Neural cell (in vitro differentiated cells): ENCODE measurements around the gene ASCL2. TPM values are rescaled to one million over a fixed set of nuclear protein-coding genes. Genes with fewer than 3 reads are reported as not detected.

ENCODE experiments used
- H2AFZ ChIP-seq: fragments of 200-600, 300-800 bp; sonication (generic), shearing (Covaris generic); 2 replicates; pipeline ENCODE4 v1.6.0; 2014; ENCODE audit warnings: low read depth, mild to moderate bottlenecking, antibody characterized with exemption, low read length, moderate library complexity
- H3F3A ChIP-seq: fragments of 200-600 bp; shearing (Covaris generic); 2 replicates; pipeline ENCODE4 v1.6.1; 2016; ENCODE audit warnings: mild to moderate bottlenecking, moderate library complexity, mixed read lengths, antibody characterized with exemption, low read length; ENCODE audit not compliant: insufficient read depth, poor library complexity, severe bottlenecking
- H3K27ac ChIP-seq: fragments of 200-600, 300-800 bp; sonication (generic), shearing (Covaris generic); 2 replicates; pipeline ENCODE4 v1.5.1; 2014; ENCODE audit warnings: mild to moderate bottlenecking, low read length, moderate library complexity
- H3K27me3 ChIP-seq: fragments of 300-800, 200-600 bp; sonication (generic), shearing (Covaris generic); 2 replicates; pipeline ENCODE4 v1.6.0; 2014; ENCODE audit warnings: mild to moderate bottlenecking, low read depth, low read length, moderate library complexity; ENCODE audit not compliant: insufficient read depth
- H3K36me3 ChIP-seq: fragments of 300-800, 200-600 bp; sonication (generic), shearing (Covaris generic); 2 replicates; pipeline ENCODE4 v1.5.1; 2014; ENCODE audit warnings: mild to moderate bottlenecking, antibody characterized with exemption, low read length, moderate library complexity; ENCODE audit not compliant: insufficient read depth
- H3K4me2 ChIP-seq: fragments of 300-800, 200-600 bp; sonication (generic), shearing (Covaris generic); 2 replicates; pipeline ENCODE4 v1.6.0; 2014; ENCODE audit warnings: mild to moderate bottlenecking, low read length
- H3K4me3 ChIP-seq: fragments of 300-800, 200-600 bp; sonication (generic), shearing (Covaris generic); 2 replicates; pipeline ENCODE4 v1.5.1; 2014; ENCODE audit warnings: mild to moderate bottlenecking, low read length, moderate library complexity
- H3K79me2 ChIP-seq: fragments of 200-600 bp; shearing (Covaris generic); replicated peaks from 2 replicates; pipeline ENCODE4 v1.6.0; 2014; ENCODE audit warnings: mild to moderate bottlenecking, low read length, moderate library complexity; ENCODE audit not compliant: insufficient read depth
- H3K9ac ChIP-seq: fragments of 300-800, 200-600 bp; sonication (generic), shearing (Covaris generic); 2 replicates; pipeline ENCODE4 v1.6.1; 2016; ENCODE audit warnings: mild to moderate bottlenecking, low read length, mixed read lengths
- H3K9me2 ChIP-seq: fragments of 200-600 bp; shearing (Covaris generic); 2 replicates; pipeline ENCODE4 v1.6.1; 2016; ENCODE audit warnings: mild to moderate bottlenecking, low read length, mixed read lengths; ENCODE audit not compliant: insufficient read depth
- H3K9me3 ChIP-seq: fragments of 200-600, 300-800 bp; sonication (generic), shearing (Covaris generic); 2 replicates; pipeline ENCODE4 v1.6.1; 2016; ENCODE audit warnings: mild to moderate bottlenecking, mixed run types, low read length, moderate library complexity, mixed read lengths
- H4K20me1 ChIP-seq: fragments of 200-600 bp; shearing (Covaris generic); 2 replicates; pipeline ENCODE4 v1.6.1; 2016; ENCODE audit warnings: mild to moderate bottlenecking, mixed run types; ENCODE audit not compliant: insufficient read depth
- EP300 ChIP-seq: fragments of 450-650 bp; conservative IDR thresholded peaks from 2 replicates; pipeline ENCODE4 v1.6.1; 2014; ENCODE audit warnings: antibody characterized with exemption, mild to moderate bottlenecking, moderate library complexity; ENCODE audit not compliant: poor library complexity, severe bottlenecking
- EZH2 ChIP-seq: fragments of 200-600, 300-800 bp; shearing (Covaris generic), sonication (generic); IDR thresholded peaks from 2 replicates; pipeline ENCODE4 v1.6.1; 2014; ENCODE audit warnings: antibody characterized with exemption, low read length, borderline replicate concordance, mild to moderate bottlenecking; ENCODE audit not compliant: insufficient read depth, poor library complexity, severe bottlenecking
- MXI1 ChIP-seq: fragments of 450-650 bp; conservative IDR thresholded peaks from 2 replicates; pipeline ENCODE4 v1.6.1; 2014; ENCODE audit warnings: antibody characterized with exemption, mild to moderate bottlenecking; ENCODE audit not compliant: poor library complexity, severe bottlenecking
- POLR2AphosphoS5 ChIP-seq: IDR thresholded peaks from 2 replicates; pipeline ENCODE4 v1.6.1; 2012
- RAD21 ChIP-seq: fragments of 450-650 bp; conservative IDR thresholded peaks from 2 replicates; pipeline ENCODE4 v1.6.1; 2014; ENCODE audit warnings: antibody characterized with exemption, mild to moderate bottlenecking, moderate library complexity
- REST ChIP-seq: IDR thresholded peaks from 2 replicates; pipeline ENCODE4 v1.6.1; 2012; ENCODE audit warnings: borderline replicate concordance
- SMC3 ChIP-seq: fragments of 450-650 bp; conservative IDR thresholded peaks from 2 replicates; pipeline ENCODE4 v1.6.1; 2014; ENCODE audit warnings: antibody characterized with exemption, mild to moderate bottlenecking, moderate library complexity; ENCODE audit not compliant: poor library complexity
- TAF1 ChIP-seq: IDR thresholded peaks from 2 replicates; pipeline ENCODE4 v1.6.1; 2012; ENCODE audit warnings: low read depth
- polyA plus RNA-seq: library from polyadenylated mRNA; depleted of rRNA; stranded (reverse); fragments of >200 nt; gene quantifications from 2 replicates; pipeline ENCODE4 v1.2.3, GENCODE V29; 2014
- TF ChIP-seq, protein P1 (sequence below): fragments of 450-650 bp; IDR thresholded peaks from 2 replicates; pipeline ENCODE4 v1.5.1; 2014; ENCODE audit warnings: antibody characterized with exemption, mild to moderate bottlenecking, moderate library complexity; ENCODE audit not compliant: poor library complexity, severe bottlenecking

ASCL2 gene
- polyA plus RNA-seq, 1 donor from 2014 or later = not detected

DNA sequence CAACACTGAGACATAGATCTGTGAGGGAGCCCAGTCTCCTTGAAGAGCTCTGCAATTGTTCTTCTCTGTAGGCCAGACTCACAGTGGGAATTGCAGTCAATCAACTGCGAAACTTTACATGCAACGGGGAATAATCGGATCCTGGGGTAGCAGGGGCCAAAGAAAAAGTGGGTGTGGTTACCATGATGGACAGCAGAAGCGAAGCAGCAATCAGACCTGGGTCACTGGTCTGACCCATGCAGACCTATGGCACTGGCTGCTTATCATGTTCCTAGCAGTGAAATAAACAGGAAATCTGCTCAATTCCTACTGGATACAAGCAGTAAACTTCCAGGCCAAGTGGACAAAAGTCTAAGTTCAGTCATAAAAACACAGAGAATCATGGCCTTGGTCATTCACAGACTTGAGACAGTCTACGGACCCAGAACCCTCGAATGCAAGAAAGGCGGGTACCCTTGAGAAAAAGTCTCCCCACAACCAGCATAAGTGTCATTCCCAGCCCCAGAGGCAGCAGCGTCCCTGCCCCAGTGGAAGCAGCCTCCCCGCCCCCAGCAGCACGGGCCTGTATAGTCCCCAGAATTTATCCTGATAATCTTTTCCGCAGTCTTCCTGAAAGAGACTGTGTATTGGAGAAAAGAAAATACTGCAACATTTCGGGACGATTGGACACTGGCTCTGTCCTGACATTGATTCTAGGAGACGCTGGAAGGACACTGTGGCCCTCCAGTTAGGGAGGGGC is 34.6 kb downstream of the ASCL2 start:
- Histone ChIP-seq H3K9me3 (no peaks in the 10 kb centered on the region), H3K27ac (no peak overlapping the region), H3K9ac (no peak overlapping the region), H4K20me1 (no peaks in the 10 kb centered on the region), H3K4me2 (no peak overlapping the region), H3K9me2 (no peaks in the 10 kb centered on the region), H3F3A (no peaks in the 10 kb centered on the region), H2AFZ (no peak overlapping the region), H3K79me2 (no peaks in the 10 kb centered on the region), H3K27me3 (no peaks in the 10 kb centered on the region), H3K36me3 (no peaks in the 10 kb centered on the region), H3K4me3 (no peak overlapping the region)
- no peak for TF ChIP-seq POLR2AphosphoS5
- TF ChIP-seq SMC3 = no peak
- TF ChIP-seq EP300 = no peak
- no peak for TF ChIP-seq MXI1
- TF ChIP-seq REST = no peak
- TF ChIP-seq TAF1 = no peak
- TF ChIP-seq, protein P1, sequence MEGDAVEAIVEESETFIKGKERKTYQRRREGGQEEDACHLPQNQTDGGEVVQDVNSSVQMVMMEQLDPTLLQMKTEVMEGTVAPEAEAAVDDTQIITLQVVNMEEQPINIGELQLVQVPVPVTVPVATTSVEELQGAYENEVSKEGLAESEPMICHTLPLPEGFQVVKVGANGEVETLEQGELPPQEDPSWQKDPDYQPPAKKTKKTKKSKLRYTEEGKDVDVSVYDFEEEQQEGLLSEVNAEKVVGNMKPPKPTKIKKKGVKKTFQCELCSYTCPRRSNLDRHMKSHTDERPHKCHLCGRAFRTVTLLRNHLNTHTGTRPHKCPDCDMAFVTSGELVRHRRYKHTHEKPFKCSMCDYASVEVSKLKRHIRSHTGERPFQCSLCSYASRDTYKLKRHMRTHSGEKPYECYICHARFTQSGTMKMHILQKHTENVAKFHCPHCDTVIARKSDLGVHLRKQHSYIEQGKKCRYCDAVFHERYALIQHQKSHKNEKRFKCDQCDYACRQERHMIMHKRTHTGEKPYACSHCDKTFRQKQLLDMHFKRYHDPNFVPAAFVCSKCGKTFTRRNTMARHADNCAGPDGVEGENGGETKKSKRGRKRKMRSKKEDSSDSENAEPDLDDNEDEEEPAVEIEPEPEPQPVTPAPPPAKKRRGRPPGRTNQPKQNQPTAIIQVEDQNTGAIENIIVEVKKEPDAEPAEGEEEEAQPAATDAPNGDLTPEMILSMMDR = no peak
- no peak for TF ChIP-seq RAD21
- no peak for TF ChIP-seq EZH2

DNA sequence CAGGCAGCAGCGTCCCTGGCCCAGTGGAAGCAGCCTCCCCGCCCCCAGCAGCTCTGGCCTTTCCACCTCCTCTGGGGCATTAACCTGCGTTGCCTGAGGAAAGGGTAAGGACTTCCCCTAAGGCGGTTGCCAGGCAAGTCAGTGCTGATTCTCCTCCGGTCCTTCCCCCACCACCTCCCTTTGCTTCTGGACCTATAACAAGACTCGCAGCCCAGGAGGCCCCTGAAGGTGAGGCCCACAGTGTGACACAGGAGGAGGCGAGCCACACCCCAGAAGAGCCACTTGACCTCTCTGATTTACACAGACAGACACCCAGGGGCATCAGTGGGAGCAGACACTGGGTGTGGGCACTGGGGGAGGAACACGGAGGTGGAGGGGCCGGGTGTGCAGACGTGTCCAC is 35.4 kb downstream of the ASCL2 start:
- Histone ChIP-seq H3K4me3 (no peak overlapping the region), H3K9me2 (no peaks in the 10 kb centered on the region), H3K9ac (no peak overlapping the region), H3K27me3 (no peaks in the 10 kb centered on the region), H3K79me2 (no peaks in the 10 kb centered on the region), H3K27ac (no peak overlapping the region), H2AFZ (no peak overlapping the region), H3K4me2 (no peak overlapping the region), H3K36me3 (no peaks in the 10 kb centered on the region), H3F3A (no peaks in the 10 kb centered on the region), H3K9me3 (peaks cover 6% of the 10 kb centered on the region), H4K20me1 (no peaks in the 10 kb centered on the region)
- TF ChIP-seq REST (no peak), SMC3 (no peak), RAD21 (no peak), POLR2AphosphoS5 (no peak), TAF1 (no peak), EZH2 (no peak), MXI1 (no peak), EP300 (no peak)
- TF ChIP-seq, protein P1 = no peak
